Endodermal cell (in vitro differentiated cells): ENCODE results near the gene SLC30A5. TPM values are rescaled to one million over a fixed set of nuclear protein-coding genes. Genes with fewer than 3 reads are reported as not detected.

Experiments used
- DNase-seq: peaks from one replicate; pipeline ENCODE4 v3.0.0-alpha.2; 2017
- H3K27ac ChIP-seq: 2 replicates; pipeline ENCODE4 v1.5.1; 2013; ENCODE audit warnings: mild to moderate bottlenecking, low read depth, low read length, moderate library complexity
- H3K27me3 ChIP-seq: 2 replicates; pipeline ENCODE4 v1.6.1; 2013; ENCODE audit warnings: mild to moderate bottlenecking, low read length, moderate library complexity; ENCODE audit not compliant: insufficient read depth, control insufficient read depth, poor library complexity, severe bottlenecking
- H3K36me3 ChIP-seq: 2 replicates; pipeline ENCODE4 v1.7.0; 2013; ENCODE audit warnings: mild to moderate bottlenecking, low read length, moderate library complexity; ENCODE audit not compliant: control insufficient read depth, insufficient read depth
- H3K4me1 ChIP-seq: one replicate; pipeline ENCODE4 v1.7.0; 2013; ENCODE audit warnings: low read length; ENCODE audit not compliant: control insufficient read depth, insufficient read depth
- H3K4me3 ChIP-seq: 2 replicates; pipeline ENCODE4 v1.5.1; 2013; ENCODE audit warnings: mild to moderate bottlenecking, low read length, moderate library complexity
- H3K9ac ChIP-seq: 2 replicates; pipeline ENCODE4 v1.6.1; 2013; ENCODE audit warnings: mild to moderate bottlenecking, low read length, moderate library complexity; ENCODE audit not compliant: poor library complexity, severe bottlenecking; ENCODE audit errors: extremely low read depth
- H3K9me3 ChIP-seq: 2 replicates; pipeline ENCODE4 v1.6.1; 2013; ENCODE audit warnings: mild to moderate bottlenecking, low read length, moderate library complexity; ENCODE audit not compliant: control insufficient read depth
- H3K27ac Mint-ChIP-seq: 2 replicates; pipeline ENCODE4 v1.8.0; 2020; ENCODE audit warnings: mixed read lengths
- H3K27me3 Mint-ChIP-seq: 2 replicates; pipeline ENCODE4 v1.8.0; 2021; ENCODE audit warnings: mild to moderate bottlenecking, mixed read lengths; ENCODE audit not compliant: insufficient read depth
- H3K36me3 Mint-ChIP-seq: 2 replicates; pipeline ENCODE4 v1.8.0; 2020; ENCODE audit warnings: low read depth, mixed read lengths
- H3K4me1 Mint-ChIP-seq: 2 replicates; pipeline ENCODE4 v1.8.0; 2020; ENCODE audit warnings: mixed read lengths
- H3K4me3 Mint-ChIP-seq: 2 replicates; pipeline ENCODE4 v1.8.0; 2020; ENCODE audit warnings: mild to moderate bottlenecking, moderate library complexity, mixed read lengths
- H3K9me3 Mint-ChIP-seq: 2 replicates; pipeline ENCODE4 v1.8.0; 2020; ENCODE audit warnings: mild to moderate bottlenecking, mixed read lengths
- CTCF ChIP-seq: fragments of 200-600 bp; sonication (generic); conservative IDR thresholded peaks from 2 replicates; pipeline ENCODE4 v1.5.0; 2021; ENCODE audit warnings: antibody characterized with exemption, mild to moderate bottlenecking
- WGBS, 2 experiments: methylation state at CpG; one replicate each; pipeline versions ENCODE4 v1.1.5 to v1.1.7; 2013; ENCODE audit warnings: missing lambda C conversion rate in 2 of 2, mixed read lengths in 1 of 2; ENCODE audit not compliant: insufficient coverage in 1 of 2, insufficient read length in 1 of 2; 5-methylcytosine and 5-hydroxymethylcytosine counted together
- total RNA-seq, 2 donors: library from RNA; stranded (reverse); fragmentation: NEBNext Ultra II Directional in 1 of 2; extraction: Animal tissue kit (Norgen Biotek cat#: 25700) in 1 of 2; gene quantifications; 2 replicates in 1 of 2; 3 replicates in 1 of 2; pipeline ENCODE4 v1.2.1, GENCODE V29; 2021

Gene SLC30A5
- total RNA-seq, 2 donors from 2014 or later = 49.6 to 64.7 TPM

- no peaks in the 10 kb centered on the region for H3K36me3 ChIP-seq
- no peak overlapping the region for H3K9ac ChIP-seq
- no peak for DNase-seq
- no peak for TF ChIP-seq CTCF
- H3K4me1 Mint-ChIP-seq = no peaks in the 10 kb centered on the region
- no peaks in the 10 kb centered on the region for H3K9me3 ChIP-seq
- H3K27me3 Mint-ChIP-seq = no peaks in the 10 kb centered on the region
- H3K4me3 ChIP-seq = no peak overlapping the region
- no peak overlapping the region for H3K4me3 Mint-ChIP-seq
- H3K4me1 ChIP-seq = no peaks in the 10 kb centered on the region
- no peak overlapping the region for H3K27ac ChIP-seq
- H3K27me3 ChIP-seq = no peaks in the 10 kb centered on the region
- no peaks in the 10 kb centered on the region for H3K9me3 Mint-ChIP-seq
- H3K27ac Mint-ChIP-seq = no peak overlapping the region
- 90 to 100% methylated on average over 2 to 16 of the region's 16 CpGs for WGBS, 2 experiments
- no peaks in the 10 kb centered on the region for H3K36me3 Mint-ChIP-seq
Measured at GRCh38 chr5:69160651-69161050, 66.8 kb downstream of the SLC30A5 start.

GRCh38 chr5:69166686-69167492, 73.1 kb downstream of the SLC30A5 start, which contains the start of gene CCNB1:
CCNB1 (plus strand) TSS chr5:69167150; CDS start chr5:69167263, 113 bp downstream.
- peak within 1 kb of the TSS; percentile 75 for H3K27ac ChIP-seq
- H3K27me3 Mint-ChIP-seq = no peaks in the 10 kb centered on the region
- H3K4me1 ChIP-seq = peaks cover 9% of the 10 kb centered on the region
- no peaks in the 10 kb centered on the region for H3K9me3 Mint-ChIP-seq
- H3K9me3 ChIP-seq = no peaks in the 10 kb centered on the region
- no peaks in the 10 kb centered on the region for H3K27me3 ChIP-seq
- peaks cover 18% of the 10 kb centered on the region for H3K4me1 Mint-ChIP-seq
- TF ChIP-seq CTCF = no peak
- 2 to 9% methylated on average over 11 to 50 of the region's 50 CpGs for WGBS, 2 experiments
- H3K27ac Mint-ChIP-seq = peak within 1 kb of the TSS; percentile 99
- peak within 1 kb of the TSS; percentile 82 for H3K4me3 ChIP-seq
- H3K36me3 ChIP-seq = peaks cover 38% of the 10 kb centered on the region
- DNase-seq = peak; percentile 100
- peaks cover 42% of the 10 kb centered on the region for H3K36me3 Mint-ChIP-seq
- H3K4me3 Mint-ChIP-seq = peak within 1 kb of the TSS; percentile 99
- peak within 1 kb of the TSS; percentile 93 for H3K9ac ChIP-seq

- peak overlapping the region; percentile 82 for H3K4me3 ChIP-seq
- no peaks in the 10 kb centered on the region for H3K9me3 ChIP-seq
- H3K36me3 ChIP-seq = peaks cover 44% of the 10 kb centered on the region
- WGBS, 2 experiments = 0 to 1% methylated on average over 10 to 11 of the region's 11 CpGs
- H3K9me3 Mint-ChIP-seq = no peaks in the 10 kb centered on the region
- no peak for DNase-seq
- no peaks in the 10 kb centered on the region for H3K27me3 ChIP-seq
- peak overlapping the region; percentile 99 for H3K4me3 Mint-ChIP-seq
- TF ChIP-seq CTCF = no peak
- H3K4me1 ChIP-seq = peaks cover 9% of the 10 kb centered on the region
- H3K9ac ChIP-seq = peak overlapping the region; percentile 93
- peaks cover 18% of the 10 kb centered on the region for H3K4me1 Mint-ChIP-seq
- peaks cover 47% of the 10 kb centered on the region for H3K36me3 Mint-ChIP-seq
- peak overlapping the region; percentile 99 for H3K27ac Mint-ChIP-seq
- H3K27me3 Mint-ChIP-seq = no peaks in the 10 kb centered on the region
- peak overlapping the region; percentile 75 for H3K27ac ChIP-seq
Measured at GRCh38 chr5:69167493-69167855, 73.7 kb downstream of the SLC30A5 start.
